ENCODE measurements around the gene PPIL3. TPM values are rescaled to one million over a fixed set of nuclear protein-coding genes. Genes with fewer than 3 reads are reported as not detected.

The PPIL3 gene
- total and polyA plus RNA-seq, 9 of the 15 experiments (the other 6 are each of a cell fraction or from before 2014, with no cell fraction given): 22.4 to 66.2 (median 49.0) TPM

DNA sequence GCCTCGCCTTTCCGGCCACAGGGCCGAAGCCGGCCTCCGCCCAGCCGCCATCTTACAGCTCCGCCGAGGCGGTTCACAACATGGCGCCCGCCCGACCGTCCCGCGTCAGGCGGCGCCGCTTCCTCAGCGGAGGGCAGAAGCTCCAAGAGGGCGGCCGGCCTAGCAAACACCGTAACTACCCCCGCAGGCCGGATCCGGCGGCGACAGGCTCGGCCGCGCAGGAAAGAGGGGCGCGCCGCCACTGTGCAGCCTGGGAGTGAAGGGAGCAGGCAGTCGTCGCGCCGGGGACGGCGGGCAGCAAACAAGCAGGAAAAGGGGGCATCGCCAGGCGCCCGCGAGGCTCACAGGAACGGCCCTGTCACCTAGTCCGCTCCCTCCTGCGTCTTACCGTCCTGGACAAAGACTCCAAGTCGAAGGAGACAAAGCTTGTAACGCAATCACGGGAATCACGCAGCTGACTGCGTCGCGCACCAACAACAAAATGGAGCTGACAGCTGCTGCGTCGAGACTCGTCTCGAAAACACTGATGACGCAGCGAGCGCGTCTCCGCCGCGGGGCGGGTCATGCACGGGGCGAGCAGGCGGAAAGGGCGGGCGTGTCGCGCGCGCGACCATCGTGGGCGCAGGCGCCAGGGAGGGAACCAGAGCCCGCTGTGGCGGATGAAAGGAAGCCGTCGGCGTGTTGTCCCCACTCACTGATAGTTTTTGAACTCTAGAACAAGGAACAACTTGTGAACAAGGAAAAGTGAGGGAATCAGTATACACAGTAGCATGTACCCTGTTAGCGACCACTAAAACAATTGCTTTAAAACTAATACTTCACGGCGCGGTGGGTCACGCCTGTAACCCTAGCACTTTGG is 24.5 kb downstream of the PPIL3 start, which contains the start of gene CLK1 (continued):
- TF ChIP-seq FOXJ3 (CRISPR knock-in tag; IDR thresholded peaks at IDR 0.05) (no peak), NFIC (IDR thresholded peaks at IDR 0.05) (0 out of 2 replicates have a peak, but pooled peaks have one; percentile 40), BCL6 (CRISPR knock-in tag; IDR thresholded peaks at IDR 0.05) (no peak), CCNT2 (IDR thresholded peaks at IDR 0.05; ENCODE audit: borderline replicate concordance, extremely low read depth, insufficient read length, low read depth, low read length) (peak; percentile 90), NCOR1 (IDR thresholded peaks at IDR 0.05) (peak; percentile 50), FOXK1 (CRISPR knock-in tag; IDR thresholded peaks at IDR 0.05; ENCODE audit: borderline replicate concordance) (peak; percentile 84; the same call in 1 of the 2 replicates), ETV6 (IDR thresholded peaks at IDR 0.05; ENCODE audit: borderline replicate concordance in 1 of 2, low read depth in 2 of 2, low read length in 1 of 2) (no peak), ETV6 (CRISPR knock-in tag; IDR thresholded peaks at IDR 0.05; ENCODE audit: borderline replicate concordance) (no peak), ZNF184 (CRISPR knock-in tag; IDR thresholded peaks at IDR 0.05) (no peak), TRIM24 (IDR thresholded peaks at IDR 0.05) (no peak), KLF16 (IDR thresholded peaks at IDR 0.05) (no peak), MYC (IDR thresholded peaks at IDR 0.05; ENCODE audit: low read depth, low read length) (peak; percentile 41), MYC (CRISPR knock-in tag; IDR thresholded peaks at IDR 0.05; ENCODE audit: borderline replicate concordance, low read depth) (peak; percentile 15; the same call in 1 of the 2 replicates), ZBTB7A (IDR thresholded peaks at IDR 0.05; ENCODE audit: borderline replicate concordance, control insufficient read depth, low read depth, low read length) (no peak; the same call in 1 of the 2 replicates), THAP12 (CRISPR knock-in tag; IDR thresholded peaks at IDR 0.05) (peak; percentile 45; the same call in 1 of the 2 replicates), RB1 (IDR thresholded peaks at IDR 0.05; ENCODE audit: low read depth) (peak; percentile 55; the same call in 1 of the 2 replicates), PHF21A (IDR thresholded peaks at IDR 0.05; ENCODE audit: borderline replicate concordance, low read depth) (no peak), RFX1 (IDR thresholded peaks at IDR 0.05) (no peak), GATAD2B (IDR thresholded peaks at IDR 0.05; ENCODE audit: borderline replicate concordance) (no peak), C11orf30 (IDR thresholded peaks at IDR 0.05; ENCODE audit: low read depth) (peak; percentile 60)
- TF ChIP-seq, protein P1, sequence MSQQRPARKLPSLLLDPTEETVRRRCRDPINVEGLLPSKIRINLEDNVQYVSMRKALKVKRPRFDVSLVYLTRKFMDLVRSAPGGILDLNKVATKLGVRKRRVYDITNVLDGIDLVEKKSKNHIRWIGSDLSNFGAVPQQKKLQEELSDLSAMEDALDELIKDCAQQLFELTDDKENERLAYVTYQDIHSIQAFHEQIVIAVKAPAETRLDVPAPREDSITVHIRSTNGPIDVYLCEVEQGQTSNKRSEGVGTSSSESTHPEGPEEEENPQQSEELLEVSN (IDR thresholded peaks at IDR 0.05; ENCODE audit: borderline replicate concordance in 1 of 2, extremely low read depth in 1 of 2, insufficient read depth in 1 of 2, insufficient read length in 1 of 2, low read depth in 1 of 2, low read length in 1 of 2, poor library complexity in 1 of 2, severe bottlenecking in 1 of 2): peak; percentile 94 to 98
- TF ChIP-seq, protein P2, sequence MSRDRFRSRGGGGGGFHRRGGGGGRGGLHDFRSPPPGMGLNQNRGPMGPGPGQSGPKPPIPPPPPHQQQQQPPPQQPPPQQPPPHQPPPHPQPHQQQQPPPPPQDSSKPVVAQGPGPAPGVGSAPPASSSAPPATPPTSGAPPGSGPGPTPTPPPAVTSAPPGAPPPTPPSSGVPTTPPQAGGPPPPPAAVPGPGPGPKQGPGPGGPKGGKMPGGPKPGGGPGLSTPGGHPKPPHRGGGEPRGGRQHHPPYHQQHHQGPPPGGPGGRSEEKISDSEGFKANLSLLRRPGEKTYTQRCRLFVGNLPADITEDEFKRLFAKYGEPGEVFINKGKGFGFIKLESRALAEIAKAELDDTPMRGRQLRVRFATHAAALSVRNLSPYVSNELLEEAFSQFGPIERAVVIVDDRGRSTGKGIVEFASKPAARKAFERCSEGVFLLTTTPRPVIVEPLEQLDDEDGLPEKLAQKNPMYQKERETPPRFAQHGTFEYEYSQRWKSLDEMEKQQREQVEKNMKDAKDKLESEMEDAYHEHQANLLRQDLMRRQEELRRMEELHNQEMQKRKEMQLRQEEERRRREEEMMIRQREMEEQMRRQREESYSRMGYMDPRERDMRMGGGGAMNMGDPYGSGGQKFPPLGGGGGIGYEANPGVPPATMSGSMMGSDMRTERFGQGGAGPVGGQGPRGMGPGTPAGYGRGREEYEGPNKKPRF (IDR thresholded peaks at IDR 0.05; ENCODE audit: low read depth, low read length): no peak
